WI38 (cell line): ENCODE data around the gene TNRC18.
"Not testable (repeated sequence)": the region's sequence is repeated elsewhere in the genome, so short reads cannot be mapped to it uniquely, and the experiment has no call there.

Experiments
- H3K4me3 ChIP-seq: 2 replicates; pipeline ENCODE4 v1.5.1; 2011; ENCODE audit warnings: low read depth, mild to moderate bottlenecking, control low read depth, low read length
- TF ChIP-seq, protein P1 (sequence below): IDR thresholded peaks from 2 replicates; pipeline ENCODE4 v1.5.1; 2012; ENCODE audit warnings: low read depth, mild to moderate bottlenecking, control low read depth, low read length

Gene TNRC18

DNA sequence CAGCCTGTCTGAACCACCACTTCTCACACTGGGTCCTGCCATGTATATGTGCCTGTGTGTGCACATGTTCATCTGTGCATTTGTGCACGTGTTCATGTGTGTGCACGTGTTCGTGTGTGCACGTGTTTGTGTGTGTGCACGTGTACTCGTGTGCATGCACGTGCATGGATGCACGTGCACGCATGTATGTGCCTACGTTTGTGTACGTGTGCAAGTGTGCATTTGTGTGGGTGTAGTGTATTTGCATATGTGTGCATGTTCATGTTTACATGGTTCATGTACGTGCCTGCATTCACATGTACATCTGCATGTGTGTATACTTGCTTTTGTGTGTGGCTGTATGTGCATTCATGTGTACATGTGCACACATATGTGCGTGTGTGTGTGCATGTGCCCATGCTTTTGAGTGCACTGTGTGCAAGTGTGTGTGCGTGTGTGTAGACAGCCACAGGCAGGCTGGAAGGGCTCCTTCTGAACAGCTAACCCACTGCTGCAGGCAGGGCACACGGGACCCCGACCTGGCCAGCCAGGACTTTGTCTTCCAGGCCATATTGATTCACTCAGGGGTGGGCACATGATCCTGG, 112.7 kb downstream of the TNRC18 start:
- H3K4me3 ChIP-seq = no peak overlapping the region

DNA sequence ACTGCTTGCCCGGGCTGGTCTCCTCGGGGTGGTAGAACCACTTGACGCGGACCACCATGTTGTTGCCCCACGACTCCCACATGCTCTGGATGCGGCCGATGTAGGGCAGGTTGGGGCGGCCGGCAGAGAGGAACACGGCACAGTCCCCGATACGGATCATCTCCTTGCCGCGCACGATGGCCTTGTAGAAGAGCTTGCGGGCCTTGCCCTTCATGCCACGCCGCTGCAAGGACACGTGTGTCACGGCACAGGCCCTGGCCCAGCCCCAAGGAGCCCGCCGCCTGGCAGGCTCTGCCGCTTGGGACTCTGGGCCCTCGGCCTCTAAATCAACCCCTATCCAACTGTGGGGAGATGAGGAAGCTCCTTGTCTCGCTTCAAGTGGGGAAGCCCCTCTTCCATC, 114.5 kb downstream of the TNRC18 start:
- H3K4me3 ChIP-seq = no peak overlapping the region
- TF ChIP-seq, protein P1, sequence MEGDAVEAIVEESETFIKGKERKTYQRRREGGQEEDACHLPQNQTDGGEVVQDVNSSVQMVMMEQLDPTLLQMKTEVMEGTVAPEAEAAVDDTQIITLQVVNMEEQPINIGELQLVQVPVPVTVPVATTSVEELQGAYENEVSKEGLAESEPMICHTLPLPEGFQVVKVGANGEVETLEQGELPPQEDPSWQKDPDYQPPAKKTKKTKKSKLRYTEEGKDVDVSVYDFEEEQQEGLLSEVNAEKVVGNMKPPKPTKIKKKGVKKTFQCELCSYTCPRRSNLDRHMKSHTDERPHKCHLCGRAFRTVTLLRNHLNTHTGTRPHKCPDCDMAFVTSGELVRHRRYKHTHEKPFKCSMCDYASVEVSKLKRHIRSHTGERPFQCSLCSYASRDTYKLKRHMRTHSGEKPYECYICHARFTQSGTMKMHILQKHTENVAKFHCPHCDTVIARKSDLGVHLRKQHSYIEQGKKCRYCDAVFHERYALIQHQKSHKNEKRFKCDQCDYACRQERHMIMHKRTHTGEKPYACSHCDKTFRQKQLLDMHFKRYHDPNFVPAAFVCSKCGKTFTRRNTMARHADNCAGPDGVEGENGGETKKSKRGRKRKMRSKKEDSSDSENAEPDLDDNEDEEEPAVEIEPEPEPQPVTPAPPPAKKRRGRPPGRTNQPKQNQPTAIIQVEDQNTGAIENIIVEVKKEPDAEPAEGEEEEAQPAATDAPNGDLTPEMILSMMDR = no peak

More for the DNA sequence above, 112.7 kb downstream of the TNRC18 start:
- TF ChIP-seq, protein P1 = no peak

DNA sequence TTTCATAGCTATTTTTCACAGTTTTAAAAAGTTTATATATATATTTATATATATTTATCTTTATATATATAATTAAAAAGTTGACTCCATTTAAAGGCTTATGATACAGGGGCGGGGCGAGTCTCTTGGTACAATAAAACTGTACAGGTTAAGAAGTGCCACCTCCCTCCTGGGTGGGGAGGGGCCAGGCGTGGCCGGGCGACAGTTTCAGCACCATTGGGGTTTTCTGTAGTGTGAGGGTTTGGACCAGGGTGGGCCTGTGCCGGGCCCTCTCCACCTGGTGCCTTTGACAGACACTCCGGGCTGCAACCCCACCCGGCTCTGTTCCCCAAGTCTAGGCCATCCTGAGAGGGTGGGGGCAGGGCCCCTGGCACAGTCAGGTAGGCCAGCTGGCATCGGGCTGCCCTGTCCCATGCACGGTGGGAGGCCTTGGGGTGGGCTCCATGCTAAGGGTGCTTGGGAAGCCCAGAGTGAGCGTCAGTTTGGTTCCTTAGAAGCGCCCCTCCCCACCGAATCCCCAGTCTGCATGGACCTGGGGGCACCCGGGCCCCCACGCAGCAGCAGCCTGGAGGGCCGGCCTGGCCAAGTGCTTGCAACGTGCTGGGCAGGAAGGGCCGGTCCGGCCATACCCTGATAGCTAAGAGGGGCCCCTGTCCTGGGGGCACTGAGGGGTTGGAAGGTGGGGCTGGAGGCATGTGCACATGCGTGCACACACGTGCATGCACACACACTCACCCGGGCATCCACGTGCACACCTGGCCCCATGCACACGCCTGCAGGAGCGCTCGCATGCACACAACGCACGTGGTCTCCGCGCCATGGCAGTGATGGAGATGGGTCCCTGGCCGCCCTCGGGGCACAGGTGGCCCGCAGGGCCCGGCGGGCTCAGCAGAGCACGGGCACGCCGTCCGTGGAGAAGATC, 116.2 kb downstream of the TNRC18 start:
- not testable (repeated sequence) for H3K4me3 ChIP-seq

DNA sequence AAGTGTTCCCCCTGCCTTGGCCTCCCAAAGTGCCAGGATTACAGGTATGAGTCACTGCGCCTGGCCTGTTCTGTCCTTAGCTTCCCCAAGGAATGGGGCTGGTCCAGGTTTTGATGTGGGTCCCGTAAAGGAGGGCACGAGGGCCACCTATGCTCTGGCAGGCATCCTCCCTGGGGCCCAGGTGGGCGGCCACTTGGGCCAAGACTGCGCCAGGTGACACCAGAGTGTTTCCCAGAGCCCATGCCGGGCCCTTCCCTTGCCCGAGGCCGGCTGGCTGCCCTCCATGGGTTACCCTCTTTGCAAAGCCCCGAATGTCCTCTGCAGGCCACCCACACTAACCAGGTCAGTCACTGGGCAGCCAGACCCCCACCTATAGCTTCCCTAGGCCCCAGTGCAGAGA, 118.6 kb downstream of the TNRC18 start:
- H3K4me3 ChIP-seq = not testable (repeated sequence)

DNA sequence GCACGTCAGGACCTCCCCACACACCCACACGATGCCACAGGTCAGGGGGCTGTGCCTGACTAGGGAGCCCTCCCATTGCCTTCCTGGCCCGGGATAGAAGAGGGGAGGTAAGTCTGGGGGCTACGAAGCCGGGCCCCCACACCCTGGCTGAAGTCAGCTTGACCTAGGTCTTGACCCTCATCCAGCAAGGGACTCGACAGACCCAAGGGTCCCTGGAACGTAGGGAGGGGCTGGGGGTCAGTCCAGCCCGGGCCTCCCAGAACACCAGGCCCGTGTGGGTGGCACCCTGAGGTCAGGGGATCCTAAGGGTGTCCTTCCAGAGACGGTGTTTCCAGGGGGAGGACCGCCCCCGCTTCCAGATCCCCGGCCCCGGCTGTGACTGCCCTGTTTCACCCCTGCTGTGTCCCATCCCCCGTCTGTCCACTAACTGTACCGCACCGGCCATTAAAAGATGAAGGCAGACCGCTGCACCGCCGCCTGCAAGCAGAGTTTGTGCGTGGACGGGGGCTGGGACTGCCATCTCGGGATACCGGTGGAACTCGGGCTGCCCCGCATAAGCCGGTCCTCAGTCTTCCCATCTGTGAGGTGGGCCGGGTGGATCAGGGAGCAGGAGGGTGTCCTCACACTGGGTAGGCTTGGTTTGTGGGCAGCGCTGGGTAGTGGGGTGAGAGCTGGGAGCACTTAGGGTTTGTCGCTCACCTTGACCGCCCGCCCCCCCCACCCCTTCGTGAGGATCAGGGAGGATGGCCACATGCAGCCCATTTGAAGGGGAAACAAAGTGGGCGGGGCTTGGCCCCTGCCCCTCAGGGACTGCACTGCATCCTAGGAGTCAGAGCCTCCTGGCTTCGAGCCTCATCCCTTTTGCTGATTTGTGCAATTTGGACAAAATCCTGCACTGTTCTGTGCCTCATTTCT, 119.8 kb downstream of the TNRC18 start:
- TF ChIP-seq, protein P1 = no peak
- H3K4me3 ChIP-seq = no peak overlapping the region

DNA sequence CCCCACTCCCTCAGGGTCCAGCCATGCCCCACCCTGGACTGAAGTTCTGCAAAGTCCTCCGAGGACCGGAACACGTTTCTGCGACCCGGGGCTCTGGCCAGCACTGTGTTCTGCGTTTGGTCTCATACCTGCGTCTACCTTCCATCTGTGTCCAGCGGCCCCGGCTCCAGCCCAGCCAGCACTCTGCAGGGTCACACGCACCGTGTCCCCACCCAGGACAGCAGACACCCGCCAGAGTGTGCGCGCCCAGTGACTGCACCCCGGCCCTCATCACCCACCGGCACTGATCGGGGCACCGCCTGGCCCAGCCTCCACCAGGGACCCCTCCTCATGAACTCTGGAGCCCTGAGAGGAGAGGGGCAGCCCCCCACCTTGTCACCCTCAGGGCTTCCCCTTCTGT, 120.6 kb downstream of the TNRC18 start:
- H3K4me3 ChIP-seq = no peak overlapping the region
- TF ChIP-seq, protein P1 = no peak

DNA sequence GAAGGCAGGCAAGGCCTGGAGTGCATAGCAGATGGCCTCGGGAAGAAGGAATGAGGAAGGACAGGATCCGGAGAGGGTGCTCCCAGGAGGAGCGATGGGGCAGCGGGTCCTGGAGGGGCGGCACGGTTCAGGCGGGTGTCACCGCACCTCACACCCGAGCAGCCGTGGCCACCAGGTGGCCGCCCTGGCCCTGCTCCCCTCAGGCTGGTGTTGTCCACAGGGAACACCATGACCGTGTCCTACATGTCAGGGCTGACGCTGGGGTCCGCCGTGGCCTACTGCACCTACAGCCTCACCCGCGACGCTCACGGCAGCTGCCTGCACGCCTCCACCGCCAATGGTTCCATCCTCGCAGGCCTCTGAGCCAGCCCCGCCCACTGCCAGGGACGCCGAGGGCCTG, 121.1 kb downstream of the TNRC18 start:
- TF ChIP-seq, protein P1 = no peak
- H3K4me3 ChIP-seq = no peak overlapping the region

DNA sequence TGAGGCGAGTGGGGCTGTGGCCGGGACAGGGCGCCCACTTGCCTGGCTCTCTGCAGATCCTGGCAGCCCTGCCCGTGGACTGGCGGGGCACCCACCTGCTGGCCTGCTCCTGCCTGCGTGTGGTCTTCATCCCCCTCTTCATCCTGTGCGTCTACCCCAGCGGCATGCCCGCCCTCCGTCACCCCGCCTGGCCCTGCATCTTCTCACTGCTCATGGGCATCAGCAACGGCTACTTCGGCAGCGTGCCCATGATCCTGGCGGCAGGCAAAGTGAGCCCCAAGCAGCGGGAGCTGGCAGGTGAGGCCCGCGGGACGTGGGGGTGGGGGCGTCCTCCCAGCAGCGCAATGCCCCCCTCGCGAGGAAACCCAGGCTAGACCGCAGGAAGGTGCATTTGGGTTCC, 123.3 kb downstream of the TNRC18 start:
- H3K4me3 ChIP-seq = no peak overlapping the region
- TF ChIP-seq, protein P1 = no peak
